ENCODE data around the gene TACR1. TPM values are rescaled to one million over a fixed set of nuclear protein-coding genes. Genes with fewer than 3 reads are reported as not detected.
"Not testable (repeated sequence)": the region's sequence is repeated elsewhere in the genome, so short reads cannot be mapped to it uniquely, and the experiment has no call there.

Gene TACR1
- total RNA-seq, 2 donors from 2014 or later = not detected

DNA sequence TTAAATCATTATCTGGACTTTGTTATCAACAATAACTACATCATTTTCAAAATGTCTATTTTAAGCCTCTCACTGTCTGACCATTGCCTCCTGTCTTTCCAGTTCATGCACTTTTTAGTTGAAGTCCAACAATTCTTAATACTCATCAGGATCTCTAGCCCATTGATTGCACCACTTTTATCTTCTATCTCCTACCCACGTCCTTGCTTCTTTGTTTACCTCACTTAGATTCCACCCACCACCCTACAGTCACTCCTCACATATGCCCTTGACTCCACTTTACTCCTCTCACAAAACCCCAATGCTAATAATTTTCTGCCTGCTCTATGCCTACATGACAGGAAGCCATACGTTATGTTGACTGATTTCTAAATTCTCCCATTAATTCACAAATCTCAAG, 21.9 kb downstream of the TACR1 start:
- H3K27ac Mint-ChIP-seq = no peak overlapping the region
- H3K36me3 Mint-ChIP-seq = no peaks in the 10 kb centered on the region
- H3K4me1 Mint-ChIP-seq (ENCODE audit: low read depth in 2 of 2) = no peaks in the 10 kb centered on the region
- H3K4me3 Mint-ChIP-seq = no peak overlapping the region
- H3K9me3 Mint-ChIP-seq = no peaks in the 10 kb centered on the region
- DNase-seq (ENCODE audit: low spot score) (no peak), ATAC-seq (no peak)
- peaks cover 0 to 6% of the 10 kb centered on the region in 2 donors for H3K27me3 Mint-ChIP-seq

DNA sequence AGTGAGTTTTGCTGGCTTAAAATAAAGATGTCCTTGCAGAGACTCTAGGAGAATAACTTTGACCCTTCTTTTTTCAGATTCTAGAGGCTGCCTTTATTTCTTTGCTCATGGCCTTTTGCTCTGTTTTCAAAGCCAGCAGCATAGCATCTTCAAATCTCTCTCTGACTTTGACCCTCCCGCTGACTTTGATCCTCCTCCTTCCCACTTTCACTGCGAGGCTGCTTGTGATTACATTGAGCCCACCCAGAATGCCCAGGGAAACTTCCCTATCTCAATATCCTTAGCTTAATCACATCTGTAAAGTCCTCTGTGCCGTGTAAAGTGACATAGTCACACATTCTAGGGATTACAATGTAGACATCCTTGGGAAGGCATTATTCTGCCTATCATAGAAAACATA, 23.9 kb downstream of the TACR1 start:
- no peak for ATAC-seq
- no peak overlapping the region for H3K4me3 Mint-ChIP-seq
- H3K36me3 Mint-ChIP-seq = no peaks in the 10 kb centered on the region
- peaks cover 4% of the 10 kb centered on the region for H3K9me3 Mint-ChIP-seq
- DNase-seq (ENCODE audit: low spot score) = no peak
- peaks cover 3 to 6% of the 10 kb centered on the region in 2 donors for H3K27me3 Mint-ChIP-seq
- H3K27ac Mint-ChIP-seq = no peak overlapping the region
- H3K4me1 Mint-ChIP-seq (ENCODE audit: low read depth in 2 of 2) = no peaks in the 10 kb centered on the region

DNA sequence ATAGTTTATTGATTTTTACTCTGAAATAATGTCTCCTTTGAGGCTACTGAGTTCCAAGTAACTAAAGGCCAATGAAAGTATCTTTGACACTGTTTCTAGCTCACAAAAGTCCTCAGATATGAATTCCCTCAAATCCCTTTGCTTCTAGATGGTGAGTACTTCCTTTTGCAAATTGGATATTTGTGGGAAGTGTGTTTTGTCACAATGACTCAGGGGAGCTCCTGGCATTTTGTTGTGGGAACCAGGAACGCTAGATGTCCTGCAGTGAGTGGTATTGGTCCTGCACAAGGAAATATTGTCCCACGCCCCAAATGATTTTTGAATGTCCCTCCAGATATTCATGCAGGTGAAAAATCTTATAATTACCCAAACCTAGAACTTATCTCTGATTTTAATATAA, 24.3 kb downstream of the TACR1 start:
- H3K4me3 Mint-ChIP-seq = no peak overlapping the region
- no peak overlapping the region for H3K27ac Mint-ChIP-seq
- no peak for DNase-seq (ENCODE audit: low spot score)
- H3K36me3 Mint-ChIP-seq = no peaks in the 10 kb centered on the region
- peaks cover 6% of the 10 kb centered on the region in 2 donors for H3K27me3 Mint-ChIP-seq
- no peak for ATAC-seq
- H3K4me1 Mint-ChIP-seq (ENCODE audit: low read depth in 2 of 2) = no peaks in the 10 kb centered on the region
- H3K9me3 Mint-ChIP-seq = peaks cover 5% of the 10 kb centered on the region

DNA sequence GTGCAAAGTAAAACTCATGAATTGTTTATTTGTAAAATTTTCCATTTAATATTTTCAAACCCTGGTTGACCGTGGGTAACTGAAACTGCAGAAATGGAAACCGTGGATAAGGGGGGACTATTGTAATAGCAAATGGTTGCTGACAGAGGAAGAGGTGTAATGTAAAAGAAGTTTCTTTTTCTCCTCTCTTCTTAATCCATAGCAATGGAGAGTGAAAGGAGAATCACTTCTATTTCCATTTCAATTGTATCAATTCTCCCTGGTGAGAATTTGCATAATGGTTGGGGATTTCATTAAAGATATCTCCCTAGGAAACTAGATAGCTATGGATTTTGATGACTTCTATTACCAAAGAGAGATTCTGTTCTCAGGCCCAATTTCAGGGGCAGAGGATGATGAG, 24.8 kb downstream of the TACR1 start:
- ATAC-seq (no peak), DNase-seq (ENCODE audit: low spot score) (no peak)
- no peak overlapping the region for H3K27ac Mint-ChIP-seq
- peaks cover 6% of the 10 kb centered on the region in 2 donors for H3K27me3 Mint-ChIP-seq
- no peak overlapping the region for H3K4me3 Mint-ChIP-seq
- H3K4me1 Mint-ChIP-seq (ENCODE audit: low read depth in 2 of 2) = no peaks in the 10 kb centered on the region
- peaks cover 5% of the 10 kb centered on the region for H3K9me3 Mint-ChIP-seq
- no peaks in the 10 kb centered on the region for H3K36me3 Mint-ChIP-seq

DNA sequence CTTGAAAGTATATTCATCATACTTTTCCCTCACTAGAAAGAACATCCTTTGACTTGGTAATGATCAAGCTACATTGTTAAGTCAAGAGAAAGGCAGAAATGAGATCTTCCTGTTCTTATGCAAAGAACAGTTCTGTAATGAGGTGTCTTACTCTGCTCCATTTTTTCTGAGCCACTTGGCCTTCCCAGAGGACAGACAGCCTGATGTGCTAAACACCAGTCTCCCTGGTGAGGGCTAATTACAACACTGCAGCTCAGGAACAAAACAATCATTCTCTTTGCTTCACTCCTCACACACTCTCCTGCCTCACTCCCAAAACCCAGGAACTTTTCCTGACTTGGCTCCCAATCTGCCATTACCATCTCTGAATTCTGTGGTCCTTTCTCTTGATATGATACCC, 25.6 kb downstream of the TACR1 start:
- ATAC-seq (no peak), DNase-seq (ENCODE audit: low spot score) (no peak)
- Mint-ChIP-seq H3K36me3 (no peaks in the 10 kb centered on the region), H3K9me3 (peaks cover 5% of the 10 kb centered on the region), H3K27ac (no peak overlapping the region), H3K4me3 (no peak overlapping the region), H3K4me1 (ENCODE audit: low read depth in 2 of 2) (no peaks in the 10 kb centered on the region), H3K27me3 (peaks cover 6% of the 10 kb centered on the region in 2 donors)

DNA sequence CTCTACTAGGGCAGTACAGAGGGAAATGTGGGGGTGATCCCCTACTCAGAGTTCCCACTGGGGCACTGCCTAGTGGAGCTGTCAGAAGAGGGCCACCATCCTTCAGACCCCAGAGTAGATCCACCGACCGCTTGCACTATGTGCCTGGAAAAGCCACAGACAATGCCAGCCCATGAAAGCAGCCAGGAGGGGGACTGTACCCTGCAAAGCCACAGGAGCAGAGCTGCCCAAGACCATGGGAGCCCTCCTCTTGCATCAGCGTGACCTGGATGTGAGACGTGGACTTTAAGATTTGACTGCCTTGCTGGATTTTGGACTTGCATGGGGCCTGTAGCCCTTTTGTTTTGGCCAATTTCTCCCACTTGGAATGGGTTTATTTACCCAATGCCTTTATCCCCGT, 27.9 kb downstream of the TACR1 start:
- H3K9me3 Mint-ChIP-seq; H3K27me3 Mint-ChIP-seq; DNase-seq (ENCODE audit: low spot score); H3K27ac Mint-ChIP-seq; H3K4me1 Mint-ChIP-seq (ENCODE audit: low read depth in 2 of 2); ATAC-seq; H3K4me3 Mint-ChIP-seq; H3K36me3 Mint-ChIP-seq: not testable (repeated sequence)

DNA sequence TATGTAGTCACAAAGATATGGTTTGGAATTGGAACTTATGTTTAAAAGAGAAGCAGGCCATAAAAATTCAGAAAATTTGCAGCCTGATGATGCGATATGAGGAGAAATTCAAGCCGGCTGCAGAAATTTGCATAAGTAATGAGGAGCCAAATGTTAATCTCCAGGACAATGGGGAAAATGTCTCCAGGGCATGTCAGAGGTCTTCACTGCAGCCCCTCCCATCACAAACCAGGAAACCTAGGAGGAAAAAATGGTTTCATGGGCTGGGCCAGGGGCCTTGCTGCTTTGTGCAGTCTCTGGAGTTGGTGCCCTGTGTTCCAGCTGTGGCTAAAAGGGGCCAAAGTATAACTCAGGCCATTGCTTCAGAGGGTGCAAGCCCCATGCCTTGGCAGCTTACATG, 28.4 kb downstream of the TACR1 start:
- no peak overlapping the region for H3K4me3 Mint-ChIP-seq
- no peaks in the 10 kb centered on the region for H3K4me1 Mint-ChIP-seq (ENCODE audit: low read depth in 2 of 2)
- H3K36me3 Mint-ChIP-seq = no peaks in the 10 kb centered on the region
- ATAC-seq = no peak
- peaks cover 6 to 12% of the 10 kb centered on the region in 2 donors for H3K27me3 Mint-ChIP-seq
- no peak overlapping the region for H3K27ac Mint-ChIP-seq
- DNase-seq (ENCODE audit: low spot score) = no peak
- peaks cover 5% of the 10 kb centered on the region for H3K9me3 Mint-ChIP-seq

DNA sequence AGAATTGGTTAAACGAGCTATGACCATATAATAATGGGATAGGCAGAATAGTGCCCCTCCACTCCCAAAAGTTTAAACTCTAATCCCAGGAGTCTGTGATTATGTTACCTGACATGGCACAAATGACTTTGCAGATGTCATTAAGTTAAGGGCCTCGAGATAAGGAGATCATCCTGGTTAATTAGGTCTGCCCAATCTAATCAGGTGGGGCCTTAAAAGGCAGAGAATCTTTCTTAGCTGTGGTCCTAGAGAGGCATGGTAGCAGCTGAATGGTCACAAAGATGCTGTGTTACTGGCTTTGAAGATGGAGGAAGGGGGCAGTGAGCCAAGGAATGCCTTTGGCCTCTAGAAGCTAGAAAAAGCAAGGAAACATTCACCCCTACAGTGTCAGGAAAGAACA, 31.1 kb downstream of the TACR1 start:
- Mint-ChIP-seq H3K27me3 (peaks cover 6% of the 10 kb centered on the region in 2 donors), H3K4me3 (no peak overlapping the region), H3K36me3 (no peaks in the 10 kb centered on the region), H3K9me3 (peaks cover 5% of the 10 kb centered on the region), H3K27ac (no peak overlapping the region), H3K4me1 (ENCODE audit: low read depth in 2 of 2) (no peaks in the 10 kb centered on the region)
- DNase-seq (ENCODE audit: low spot score) (no peak), ATAC-seq (no peak)

DNA sequence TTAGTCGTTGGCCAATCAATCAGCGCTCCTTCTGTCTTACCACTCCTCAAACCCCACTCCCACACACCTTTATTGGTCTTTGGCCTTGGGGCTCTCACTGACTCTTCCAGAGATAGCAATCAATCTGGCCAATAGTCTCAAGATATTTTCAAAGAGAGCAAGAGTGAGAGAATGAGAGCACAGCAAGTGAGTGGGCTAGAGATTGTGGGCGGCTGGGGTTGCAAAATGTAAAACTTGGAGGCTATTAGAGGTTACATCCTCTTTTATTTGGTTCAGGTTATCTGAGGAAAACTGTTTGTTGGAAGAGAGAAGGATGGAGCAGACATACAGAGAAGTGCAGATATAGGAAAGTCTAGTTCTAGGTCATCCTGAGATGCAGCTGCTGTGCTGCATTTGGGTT, 32.8 kb downstream of the TACR1 start:
- Mint-ChIP-seq H3K27me3 (peaks cover 6% of the 10 kb centered on the region in 2 donors), H3K4me3 (no peak overlapping the region), H3K27ac (no peak overlapping the region), H3K4me1 (ENCODE audit: low read depth in 2 of 2) (no peaks in the 10 kb centered on the region), H3K36me3 (no peaks in the 10 kb centered on the region), H3K9me3 (peaks cover 5% of the 10 kb centered on the region)
- no peak for ATAC-seq
- no peak for DNase-seq (ENCODE audit: low spot score)

DNA sequence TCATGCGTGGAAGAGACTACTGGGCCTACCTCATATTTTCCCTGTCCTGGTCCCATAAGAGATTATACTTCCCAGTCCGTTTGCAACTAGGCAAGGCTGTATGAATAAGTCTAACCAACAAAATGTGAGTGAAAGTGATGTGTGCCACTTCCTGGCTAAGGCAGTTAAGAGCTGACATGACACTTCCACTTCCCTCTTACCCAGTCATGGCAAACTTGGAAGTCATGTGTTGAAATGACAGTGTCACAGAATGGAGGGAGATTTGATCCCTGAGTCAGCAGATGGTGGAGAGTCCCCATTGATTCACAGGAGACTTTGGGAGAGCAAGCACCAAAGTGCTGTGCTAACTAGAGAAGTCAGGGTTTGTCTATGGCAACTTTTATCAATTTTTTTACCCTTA, 36.4 kb downstream of the TACR1 start:
- Mint-ChIP-seq H3K9me3 (no peaks in the 10 kb centered on the region), H3K4me1 (ENCODE audit: low read depth in 2 of 2) (no peaks in the 10 kb centered on the region), H3K4me3 (no peak overlapping the region), H3K36me3 (no peaks in the 10 kb centered on the region), H3K27me3 (peaks cover 7 to 23% of the 10 kb centered on the region in 2 donors), H3K27ac (no peak overlapping the region)
- ATAC-seq = no peak
- DNase-seq (ENCODE audit: low spot score) = no peak

DNA sequence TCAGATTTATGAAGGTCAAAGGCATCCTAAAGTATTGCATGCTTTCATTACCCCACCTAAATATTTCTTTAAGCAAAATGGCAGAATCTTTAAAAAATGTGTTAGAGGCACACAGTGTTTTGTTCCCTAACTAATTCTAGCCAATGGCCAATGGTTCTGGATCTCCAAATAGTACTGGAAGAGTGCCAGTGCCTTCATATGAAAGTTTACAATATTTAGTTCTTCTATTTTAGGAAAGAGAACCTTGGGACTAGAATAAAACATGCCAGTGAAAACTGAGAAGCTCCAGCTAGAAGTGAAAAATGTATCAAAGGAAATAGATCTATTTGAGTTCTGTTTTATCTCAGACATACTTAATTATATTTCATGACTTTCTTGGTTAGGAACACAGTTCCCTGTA, 37.1 kb downstream of the TACR1 start:
- ATAC-seq (no peak), DNase-seq (ENCODE audit: low spot score) (no peak)
- Mint-ChIP-seq H3K27ac (no peak overlapping the region), H3K4me1 (ENCODE audit: low read depth in 2 of 2) (no peaks in the 10 kb centered on the region), H3K36me3 (no peaks in the 10 kb centered on the region), H3K9me3 (no peaks in the 10 kb centered on the region), H3K4me3 (no peak overlapping the region), H3K27me3 (peaks cover 7 to 23% of the 10 kb centered on the region in 2 donors)

DNA sequence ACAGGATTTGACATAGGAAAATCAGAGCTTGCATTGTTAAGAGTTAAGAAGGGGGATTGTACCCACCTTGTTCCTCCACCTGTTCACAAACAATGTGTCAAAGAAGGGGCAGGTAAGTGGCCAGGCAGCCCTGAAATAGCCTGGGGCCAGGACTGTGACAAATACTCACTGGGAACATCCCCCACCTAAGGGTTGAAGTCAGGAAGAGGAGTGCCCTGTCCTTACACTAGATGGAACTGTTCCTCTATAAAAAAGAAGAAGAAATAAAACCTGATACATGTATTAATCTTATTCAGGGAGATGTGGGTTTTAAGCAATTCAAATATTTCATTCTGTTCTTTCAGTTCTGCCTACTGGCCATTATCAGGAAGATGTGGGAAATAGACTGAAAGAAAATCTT, 41.9 kb downstream of the TACR1 start:
- no peak for DNase-seq (ENCODE audit: low spot score)
- H3K27ac Mint-ChIP-seq = no peak overlapping the region
- no peaks in the 10 kb centered on the region for H3K36me3 Mint-ChIP-seq
- peaks cover 7 to 29% of the 10 kb centered on the region in 2 donors for H3K27me3 Mint-ChIP-seq
- no peak for ATAC-seq
- no peaks in the 10 kb centered on the region for H3K9me3 Mint-ChIP-seq
- H3K4me3 Mint-ChIP-seq = no peak overlapping the region
- H3K4me1 Mint-ChIP-seq (ENCODE audit: low read depth in 2 of 2) = no peaks in the 10 kb centered on the region

DNA sequence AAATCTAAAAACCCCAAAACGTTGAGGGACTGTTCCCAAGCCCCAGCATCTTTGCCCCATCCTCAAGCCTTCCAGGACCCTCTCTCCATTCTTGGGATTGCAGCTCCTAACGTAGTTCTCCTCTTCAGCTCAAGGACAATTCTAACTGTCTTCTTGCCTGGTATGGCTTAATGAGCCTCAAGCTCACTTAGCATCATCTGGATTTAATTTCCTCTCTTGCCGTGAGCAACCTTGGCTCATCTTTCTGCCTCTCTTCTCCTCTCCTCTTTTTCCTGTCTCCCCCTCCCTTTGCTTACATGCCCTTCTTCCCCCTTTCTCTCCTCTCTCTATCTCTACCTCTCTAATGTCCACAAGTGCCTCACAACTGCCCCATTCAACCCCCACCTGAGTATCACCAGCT, 44.2 kb downstream of the TACR1 start:
- no peak for DNase-seq (ENCODE audit: low spot score)
- Mint-ChIP-seq H3K9me3 (no peaks in the 10 kb centered on the region), H3K27ac (no peak overlapping the region), H3K36me3 (no peaks in the 10 kb centered on the region), H3K4me1 (ENCODE audit: low read depth in 2 of 2) (no peaks in the 10 kb centered on the region), H3K4me3 (no peak overlapping the region), H3K27me3 (peaks cover 4 to 19% of the 10 kb centered on the region in 2 donors)
- ATAC-seq = no peak

DNA sequence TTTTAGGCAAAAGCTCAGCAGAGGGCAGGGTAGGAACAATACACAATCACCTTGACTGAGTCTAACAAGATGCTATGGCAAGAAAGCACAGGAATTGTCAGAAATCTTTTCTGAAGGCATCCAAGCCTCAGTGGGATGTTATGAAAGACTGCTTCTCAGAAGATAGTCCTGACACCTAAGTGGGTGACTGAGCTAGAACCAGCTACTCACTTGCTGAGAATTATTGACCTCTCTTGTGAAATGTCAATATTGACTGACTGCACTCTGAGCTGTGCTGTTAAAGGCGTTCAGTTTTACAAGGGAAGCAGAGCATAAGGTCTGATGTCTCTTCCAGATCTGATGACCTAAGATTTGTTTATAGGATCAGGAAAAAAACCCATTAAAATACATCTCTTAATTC, 46.1 kb downstream of the TACR1 start:
- DNase-seq (ENCODE audit: low spot score) (no peak), ATAC-seq (no peak)
- no peak overlapping the region for H3K4me3 Mint-ChIP-seq
- no peaks in the 10 kb centered on the region for H3K4me1 Mint-ChIP-seq (ENCODE audit: low read depth in 2 of 2)
- peaks cover 4% of the 10 kb centered on the region for H3K36me3 Mint-ChIP-seq
- peaks cover 0 to 19% of the 10 kb centered on the region in 2 donors for H3K27me3 Mint-ChIP-seq
- no peaks in the 10 kb centered on the region for H3K9me3 Mint-ChIP-seq
- H3K27ac Mint-ChIP-seq = no peak overlapping the region

DNA sequence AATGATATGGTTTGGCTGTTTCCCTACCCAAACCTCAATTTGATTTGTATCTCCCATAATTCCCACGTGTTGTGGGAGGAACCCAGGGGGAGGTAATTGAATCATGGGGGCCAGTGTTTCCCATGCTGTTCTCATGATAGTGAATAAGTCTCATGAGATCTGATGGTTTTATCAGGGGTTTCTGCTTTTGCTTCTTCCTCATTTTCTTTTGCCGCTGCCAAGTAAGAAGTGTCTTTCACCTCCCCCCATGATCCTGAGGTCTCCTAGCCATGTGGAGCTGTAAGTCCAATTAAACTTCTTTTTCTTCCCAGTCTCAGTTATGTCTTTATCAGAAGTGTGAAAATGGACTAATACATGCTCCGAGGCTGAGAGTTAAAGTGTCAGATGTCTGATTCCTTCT, 47.1 kb downstream of the TACR1 start:
- H3K27ac Mint-ChIP-seq; H3K4me1 Mint-ChIP-seq (ENCODE audit: low read depth in 2 of 2); H3K9me3 Mint-ChIP-seq; H3K36me3 Mint-ChIP-seq; ATAC-seq; DNase-seq (ENCODE audit: low spot score); H3K4me3 Mint-ChIP-seq: not testable (repeated sequence)
- peaks cover 0 to 19% of the 10 kb centered on the region in 2 donors for H3K27me3 Mint-ChIP-seq

All from natural killer cell treated with Interleukin-12 subunit alpha and Interleukin-12 subunit beta and Interleukin-15 and Interleukin-18, amount 100 ng/mL, for 72 hours (primary cell).